Measurements from ENCODE around the gene DENND5A. TPM values are rescaled to one million over a fixed set of nuclear protein-coding genes. Genes with fewer than 3 reads are reported as not detected.
"Not testable (repeated sequence)": the region's sequence is repeated elsewhere in the genome, so short reads cannot be mapped to it uniquely, and the experiment has no call there.

Gene DENND5A
- total RNA-seq, 1 experiment from 2014 or later = 136 TPM

DNA sequence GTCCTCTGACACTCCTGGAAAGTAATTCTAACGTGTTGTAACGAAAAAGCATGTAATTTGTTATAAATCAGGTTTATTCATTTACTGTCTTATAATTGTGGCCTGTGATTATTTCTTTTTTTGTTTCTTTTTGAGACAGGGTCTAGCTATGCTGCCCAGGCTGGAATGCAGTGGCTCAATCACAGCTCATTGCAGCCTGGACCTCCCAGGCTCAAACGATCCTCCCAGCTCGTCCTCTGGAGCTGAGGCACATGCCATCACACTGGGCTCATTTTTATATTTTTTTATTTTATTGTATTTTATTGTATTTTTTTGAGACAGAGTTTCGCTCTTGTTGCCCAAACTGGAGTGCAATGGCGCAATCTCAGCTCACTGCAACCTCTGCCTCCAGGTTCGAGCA lies 15.9 kb downstream of the DENND5A start:
- H3K27me3 ChIP-seq (ENCODE audit: control insufficient read depth, insufficient read depth, low read length) = no peaks in the 10 kb centered on the region
- BruUV-seq (replicated peaks) = no TSS peak
- no peaks in the 10 kb centered on the region for H3K9me3 ChIP-seq (ENCODE audit: control insufficient read depth, insufficient read depth, low read depth, low read length)
- ChIA-PET CTCF (no interaction called here), POLR2A (interaction anchor here (0.7 kb wide), 1 partner anchor 223 kb away, joined by 5 read pairs; no protein-coding TSS in a partner anchor)
- ATAC-seq (no peak), DNase-seq (ENCODE audit: low read depth, low spot score) (no peak)
- H3K4me3 ChIP-seq (ENCODE audit: low read depth in 2 of 2, low read length in 2 of 2) = no peak overlapping the region
- TF ChIP-seq, protein P1, sequence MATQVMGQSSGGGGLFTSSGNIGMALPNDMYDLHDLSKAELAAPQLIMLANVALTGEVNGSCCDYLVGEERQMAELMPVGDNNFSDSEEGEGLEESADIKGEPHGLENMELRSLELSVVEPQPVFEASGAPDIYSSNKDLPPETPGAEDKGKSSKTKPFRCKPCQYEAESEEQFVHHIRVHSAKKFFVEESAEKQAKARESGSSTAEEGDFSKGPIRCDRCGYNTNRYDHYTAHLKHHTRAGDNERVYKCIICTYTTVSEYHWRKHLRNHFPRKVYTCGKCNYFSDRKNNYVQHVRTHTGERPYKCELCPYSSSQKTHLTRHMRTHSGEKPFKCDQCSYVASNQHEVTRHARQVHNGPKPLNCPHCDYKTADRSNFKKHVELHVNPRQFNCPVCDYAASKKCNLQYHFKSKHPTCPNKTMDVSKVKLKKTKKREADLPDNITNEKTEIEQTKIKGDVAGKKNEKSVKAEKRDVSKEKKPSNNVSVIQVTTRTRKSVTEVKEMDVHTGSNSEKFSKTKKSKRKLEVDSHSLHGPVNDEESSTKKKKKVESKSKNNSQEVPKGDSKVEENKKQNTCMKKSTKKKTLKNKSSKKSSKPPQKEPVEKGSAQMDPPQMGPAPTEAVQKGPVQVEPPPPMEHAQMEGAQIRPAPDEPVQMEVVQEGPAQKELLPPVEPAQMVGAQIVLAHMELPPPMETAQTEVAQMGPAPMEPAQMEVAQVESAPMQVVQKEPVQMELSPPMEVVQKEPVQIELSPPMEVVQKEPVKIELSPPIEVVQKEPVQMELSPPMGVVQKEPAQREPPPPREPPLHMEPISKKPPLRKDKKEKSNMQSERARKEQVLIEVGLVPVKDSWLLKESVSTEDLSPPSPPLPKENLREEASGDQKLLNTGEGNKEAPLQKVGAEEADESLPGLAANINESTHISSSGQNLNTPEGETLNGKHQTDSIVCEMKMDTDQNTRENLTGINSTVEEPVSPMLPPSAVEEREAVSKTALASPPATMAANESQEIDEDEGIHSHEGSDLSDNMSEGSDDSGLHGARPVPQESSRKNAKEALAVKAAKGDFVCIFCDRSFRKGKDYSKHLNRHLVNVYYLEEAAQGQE (IDR thresholded peaks at IDR 0.05; ENCODE audit: insufficient read depth in 1 of 2, low read depth in 2 of 2, low read length in 1 of 2) = no peak
- TF ChIP-seq POLR2AphosphoS5 (IDR thresholded peaks at IDR 0.05; ENCODE audit: low read depth, low read length) (no peak), SIN3A (IDR thresholded peaks at IDR 0.05; ENCODE audit: borderline replicate concordance, insufficient read depth, low read depth, low read length) (no peak), TCF7L2 (IDR thresholded peaks at IDR 0.05; ENCODE audit: low read depth, low read length) (no peak)
- TF ChIP-seq, protein P2, sequence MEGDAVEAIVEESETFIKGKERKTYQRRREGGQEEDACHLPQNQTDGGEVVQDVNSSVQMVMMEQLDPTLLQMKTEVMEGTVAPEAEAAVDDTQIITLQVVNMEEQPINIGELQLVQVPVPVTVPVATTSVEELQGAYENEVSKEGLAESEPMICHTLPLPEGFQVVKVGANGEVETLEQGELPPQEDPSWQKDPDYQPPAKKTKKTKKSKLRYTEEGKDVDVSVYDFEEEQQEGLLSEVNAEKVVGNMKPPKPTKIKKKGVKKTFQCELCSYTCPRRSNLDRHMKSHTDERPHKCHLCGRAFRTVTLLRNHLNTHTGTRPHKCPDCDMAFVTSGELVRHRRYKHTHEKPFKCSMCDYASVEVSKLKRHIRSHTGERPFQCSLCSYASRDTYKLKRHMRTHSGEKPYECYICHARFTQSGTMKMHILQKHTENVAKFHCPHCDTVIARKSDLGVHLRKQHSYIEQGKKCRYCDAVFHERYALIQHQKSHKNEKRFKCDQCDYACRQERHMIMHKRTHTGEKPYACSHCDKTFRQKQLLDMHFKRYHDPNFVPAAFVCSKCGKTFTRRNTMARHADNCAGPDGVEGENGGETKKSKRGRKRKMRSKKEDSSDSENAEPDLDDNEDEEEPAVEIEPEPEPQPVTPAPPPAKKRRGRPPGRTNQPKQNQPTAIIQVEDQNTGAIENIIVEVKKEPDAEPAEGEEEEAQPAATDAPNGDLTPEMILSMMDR (IDR thresholded peaks at IDR 0.05) = no peak
- no peaks in the 10 kb centered on the region for H3K36me3 ChIP-seq (ENCODE audit: control insufficient read depth, insufficient read depth, low read length)
- H3K27ac ChIP-seq (ENCODE audit: low read length) = no peak overlapping the region
- in situ Hi-C loops (cut with HindIII; ENCODE audit: low pct_unique_long_range_greater_than_20kb, low sequenced_read_pairs) = no loop called here
- intact Hi-C loops (cut with micrococcal nuclease; ENCODE audit: unreplicated experiment) = no loop called here
- peaks cover 14% of the 10 kb centered on the region for H3K4me1 ChIP-seq (ENCODE audit: control insufficient read depth, insufficient read depth, low read length)

DNA sequence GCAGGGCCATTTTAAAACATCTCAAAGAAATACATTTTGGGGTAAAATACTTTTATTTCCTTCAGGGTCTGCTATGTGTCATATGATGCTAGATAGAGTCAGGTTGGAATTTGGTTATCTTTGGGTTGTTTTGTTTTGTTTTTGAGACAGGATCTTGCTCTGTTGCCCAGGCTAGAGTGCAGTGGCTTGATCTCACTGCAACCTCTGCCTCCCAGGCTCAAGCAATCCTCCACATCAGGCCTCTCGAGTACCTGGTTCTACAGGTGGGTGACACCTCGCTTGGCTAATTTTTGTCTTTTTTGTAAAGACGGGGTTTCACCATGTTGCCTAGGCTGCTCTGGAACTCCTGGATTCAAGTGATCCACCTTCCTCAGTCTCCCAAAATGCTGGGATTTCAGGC lies 17.3 kb downstream of the DENND5A start:
- intact Hi-C loops (cut with micrococcal nuclease; ENCODE audit: unreplicated experiment) (no loop called here), in situ Hi-C loops (cut with HindIII; ENCODE audit: low pct_unique_long_range_greater_than_20kb, low sequenced_read_pairs) (no loop called here)
- Histone ChIP-seq H3K4me3 (ENCODE audit: low read depth in 2 of 2, low read length in 2 of 2) (no peak overlapping the region), H3K27me3 (ENCODE audit: control insufficient read depth, insufficient read depth, low read length) (no peaks in the 10 kb centered on the region), H3K4me1 (ENCODE audit: control insufficient read depth, insufficient read depth, low read length) (peaks cover 14% of the 10 kb centered on the region), H3K9me3 (ENCODE audit: control insufficient read depth, insufficient read depth, low read depth, low read length) (no peaks in the 10 kb centered on the region), H3K27ac (ENCODE audit: low read length) (no peak overlapping the region), H3K36me3 (ENCODE audit: control insufficient read depth, insufficient read depth, low read length) (no peaks in the 10 kb centered on the region)
- TF ChIP-seq POLR2AphosphoS5 (IDR thresholded peaks at IDR 0.05; ENCODE audit: low read depth, low read length) (no peak), SIN3A (IDR thresholded peaks at IDR 0.05; ENCODE audit: borderline replicate concordance, insufficient read depth, low read depth, low read length) (no peak), TCF7L2 (IDR thresholded peaks at IDR 0.05; ENCODE audit: low read depth, low read length) (no peak)
- TF ChIP-seq, protein P1 (IDR thresholded peaks at IDR 0.05; ENCODE audit: insufficient read depth in 1 of 2, low read depth in 2 of 2, low read length in 1 of 2) = no peak
- TF ChIP-seq, protein P2 (IDR thresholded peaks at IDR 0.05) = no peak
- POLR2A ChIA-PET = interaction anchor here (0.7 kb wide), 1 partner anchor 273 kb away, joined by 3 read pairs; no protein-coding TSS in a partner anchor
- ATAC-seq = no peak
- CTCF ChIA-PET = no interaction called here
- BruUV-seq (replicated peaks) = TSS peak; percentile 29
- DNase-seq (ENCODE audit: low read depth, low spot score) = no peak

DNA sequence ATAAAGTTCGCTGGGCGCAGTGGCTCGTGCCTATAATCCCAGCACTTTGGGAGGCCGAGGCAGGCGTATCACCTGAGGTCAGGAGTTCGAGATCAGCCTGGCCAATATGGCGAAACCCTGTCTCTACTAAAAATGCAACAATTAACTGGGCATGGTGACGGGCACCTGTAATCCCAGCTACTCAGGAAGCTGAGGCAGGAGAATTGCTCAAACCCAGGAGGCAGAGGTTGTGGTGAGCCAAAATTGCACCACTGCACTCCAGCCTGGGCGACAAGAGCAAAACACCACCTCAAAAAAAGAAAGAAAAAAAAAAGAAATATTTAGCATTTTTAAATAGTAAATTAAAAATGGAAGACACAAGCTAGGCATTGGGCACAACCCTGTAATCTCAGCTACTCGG lies 28.9 kb downstream of the DENND5A start:
- H3K4me3 ChIP-seq (ENCODE audit: low read depth in 2 of 2, low read length in 2 of 2); CTCF ChIA-PET; BruUV-seq (replicated peaks); POLR2A ChIA-PET; H3K36me3 ChIP-seq (ENCODE audit: control insufficient read depth, insufficient read depth, low read length); DNase-seq (ENCODE audit: low read depth, low spot score); H3K9me3 ChIP-seq (ENCODE audit: control insufficient read depth, insufficient read depth, low read depth, low read length); H3K27me3 ChIP-seq (ENCODE audit: control insufficient read depth, insufficient read depth, low read length); ATAC-seq; in situ Hi-C loops (cut with HindIII; ENCODE audit: low pct_unique_long_range_greater_than_20kb, low sequenced_read_pairs); intact Hi-C loops (cut with micrococcal nuclease; ENCODE audit: unreplicated experiment); H3K4me1 ChIP-seq (ENCODE audit: control insufficient read depth, insufficient read depth, low read length); H3K27ac ChIP-seq (ENCODE audit: low read length): not testable (repeated sequence)

All from Panc1 (cell line).